ENCODE results near the gene ZP1. TPM values are rescaled to one million over a fixed set of nuclear protein-coding genes. Genes with fewer than 3 reads are reported as not detected.

ZP1 gene
- total and polyA plus RNA-seq, 2 experiments from 2014 or later, result 1.0 to 1.3 TPM

DNA sequence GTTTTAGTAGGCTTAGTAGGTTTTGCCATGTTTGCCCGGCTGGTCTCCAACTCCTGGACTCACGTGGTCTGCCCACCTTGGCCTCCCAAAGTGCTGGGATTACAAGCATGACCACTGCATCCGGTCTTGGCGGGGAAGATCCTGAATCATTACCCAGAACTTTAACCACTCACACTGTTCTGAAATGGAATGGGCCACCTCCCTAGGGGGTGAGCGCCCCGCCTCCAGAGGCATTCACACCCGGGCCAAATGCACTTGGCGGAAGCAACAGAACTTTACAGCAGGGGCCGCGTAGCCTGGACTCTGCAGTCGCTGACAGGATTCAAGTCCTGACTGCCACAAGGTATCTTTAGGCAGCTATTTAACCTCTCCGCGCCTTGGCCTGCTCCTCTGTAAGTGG, 20.1 kb upstream of the ZP1 start:
- Histone ChIP-seq H3K79me2 (ENCODE audit: insufficient read depth) (peaks cover 49% of the 10 kb centered on the region), H2AFZ (no peak overlapping the region), H4K20me1 (ENCODE audit: insufficient read depth) (no peaks in the 10 kb centered on the region), H3K27ac (no peak overlapping the region), H3K9ac (no peak overlapping the region), H3K9me2 (ENCODE audit: insufficient read depth) (no peaks in the 10 kb centered on the region), H3K27me3 (replicated peaks; ENCODE audit: insufficient read depth) (no peaks in the 10 kb centered on the region), H3K4me2 (ENCODE audit: unreplicated experiment) (no peak overlapping the region), H3K4me1 (ENCODE audit: insufficient read depth) (peaks cover 21% of the 10 kb centered on the region), H3K4me3 (no peak overlapping the region), H3F3A (ENCODE audit: insufficient read depth) (no peaks in the 10 kb centered on the region), H3K9me3 (ENCODE audit: low read depth) (no peaks in the 10 kb centered on the region), H3K36me3 (ENCODE audit: low read depth) (no peaks in the 10 kb centered on the region; the same call in 1 of the 2 replicates)
- no peak for DNase-seq
- no peak for TF ChIP-seq EZH2phosphoT487 (IDR thresholded peaks at IDR 0.05; ENCODE audit: insufficient read depth, low read depth)
- no peak for TF ChIP-seq EZH2 (IDR thresholded peaks at IDR 0.05; ENCODE audit: insufficient read depth, poor library complexity, severe bottlenecking)
- in situ Hi-C loops (cut with MboI), result no loop called here
- WGBS, 2 experiments (ENCODE audit: low coverage in 1 of 2, low lambda C conversion rate in 2 of 2, missing lambda C conversion rate in 2 of 2), result 75% methylated on average over 13 of the region's 13 CpGs

GRCh38 chr11:60847896-60848295, 19.4 kb upstream of the ZP1 start:
- in situ Hi-C loops (cut with MboI), result no loop called here
- 89 to 94% methylated on average over 9 to 12 of the region's 12 CpGs for WGBS, 2 experiments (ENCODE audit: low coverage in 1 of 2, low lambda C conversion rate in 2 of 2, missing lambda C conversion rate in 2 of 2)

DNA sequence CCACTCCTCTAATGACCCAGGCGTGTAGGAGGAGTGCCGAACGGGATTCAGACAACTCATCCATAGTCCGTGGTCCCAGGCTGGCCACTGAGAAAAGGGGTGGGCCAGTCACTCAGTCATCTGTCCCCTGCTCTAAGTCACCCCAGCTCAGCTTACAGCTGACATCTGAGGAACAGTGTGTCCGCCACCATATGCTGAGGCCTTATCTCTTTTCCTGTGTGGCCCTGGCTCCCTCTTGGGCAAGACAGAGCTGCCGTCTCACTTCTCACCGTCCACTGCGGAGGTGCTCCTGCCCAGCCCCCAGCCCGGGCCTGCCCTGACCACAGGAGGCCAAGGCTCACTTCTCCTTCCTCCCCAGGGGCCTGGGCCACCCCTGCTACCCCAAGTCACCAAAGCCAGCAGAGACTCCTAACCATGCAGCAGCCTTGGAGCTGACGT, 18.6 kb upstream of the ZP1 start:
- Histone ChIP-seq H4K20me1 (ENCODE audit: insufficient read depth) (no peaks in the 10 kb centered on the region), H3K4me1 (ENCODE audit: insufficient read depth) (peaks cover 13% of the 10 kb centered on the region), H3F3A (ENCODE audit: insufficient read depth) (no peaks in the 10 kb centered on the region), H3K9me3 (ENCODE audit: low read depth) (no peaks in the 10 kb centered on the region), H2AFZ (no peak overlapping the region), H3K9ac (no peak overlapping the region), H3K4me3 (no peak overlapping the region), H3K27me3 (replicated peaks; ENCODE audit: insufficient read depth) (no peaks in the 10 kb centered on the region), H3K36me3 (ENCODE audit: low read depth) (no peaks in the 10 kb centered on the region; the same call in 1 of the 2 replicates), H3K79me2 (ENCODE audit: insufficient read depth) (peaks cover 34% of the 10 kb centered on the region), H3K4me2 (ENCODE audit: unreplicated experiment) (no peak overlapping the region), H3K9me2 (ENCODE audit: insufficient read depth) (no peaks in the 10 kb centered on the region), H3K27ac (no peak overlapping the region)
- DNase-seq, result no peak
- 88 to 89% methylated on average over 10 of the region's 10 CpGs for WGBS, 2 experiments (ENCODE audit: low coverage in 1 of 2, low lambda C conversion rate in 2 of 2, missing lambda C conversion rate in 2 of 2)
- no peak for TF ChIP-seq EZH2 (IDR thresholded peaks at IDR 0.05; ENCODE audit: insufficient read depth, poor library complexity, severe bottlenecking)
- in situ Hi-C loops (cut with MboI), result no loop called here

More at GRCh38 chr11:60847896-60848295, 19.4 kb upstream of the ZP1 start:
- Histone ChIP-seq H3K9me3 (ENCODE audit: low read depth) (no peaks in the 10 kb centered on the region), H3K4me2 (ENCODE audit: unreplicated experiment) (no peak overlapping the region), H3K9me2 (ENCODE audit: insufficient read depth) (no peaks in the 10 kb centered on the region), H3K27ac (no peak overlapping the region), H3K4me3 (no peak overlapping the region), H3F3A (ENCODE audit: insufficient read depth) (no peaks in the 10 kb centered on the region), H3K4me1 (ENCODE audit: insufficient read depth) (peaks cover 21% of the 10 kb centered on the region), H3K36me3 (ENCODE audit: low read depth) (no peaks in the 10 kb centered on the region; the same call in 1 of the 2 replicates), H3K79me2 (ENCODE audit: insufficient read depth) (peaks cover 43% of the 10 kb centered on the region), H4K20me1 (ENCODE audit: insufficient read depth) (no peaks in the 10 kb centered on the region), H2AFZ (no peak overlapping the region), H3K27me3 (replicated peaks; ENCODE audit: insufficient read depth) (no peaks in the 10 kb centered on the region), H3K9ac (no peak overlapping the region)
- TF ChIP-seq EZH2 (IDR thresholded peaks at IDR 0.05; ENCODE audit: insufficient read depth, poor library complexity, severe bottlenecking) (no peak), EZH2phosphoT487 (IDR thresholded peaks at IDR 0.05; ENCODE audit: insufficient read depth, low read depth) (no peak)
- DNase-seq, result no peak

- H3K9me2 ChIP-seq (ENCODE audit: insufficient read depth), result no peaks in the 10 kb centered on the region
- TF ChIP-seq EZH2 (IDR thresholded peaks at IDR 0.05; ENCODE audit: insufficient read depth, poor library complexity, severe bottlenecking) (no peak), EZH2phosphoT487 (IDR thresholded peaks at IDR 0.05; ENCODE audit: insufficient read depth, low read depth) (no peak)
- no peak overlapping the region for H3K27ac ChIP-seq
- H3K9ac ChIP-seq, result no peak overlapping the region
- no peak for DNase-seq
- no peaks in the 10 kb centered on the region for H3K27me3 ChIP-seq (replicated peaks; ENCODE audit: insufficient read depth)
- no peak overlapping the region for H3K4me2 ChIP-seq (ENCODE audit: unreplicated experiment)
- no peaks in the 10 kb centered on the region for H3F3A ChIP-seq (ENCODE audit: insufficient read depth)
- in situ Hi-C loops (cut with MboI), result no loop called here
- 90 to 91% methylated on average over 22 to 29 of the region's 29 CpGs for WGBS, 2 experiments (ENCODE audit: low coverage in 1 of 2, low lambda C conversion rate in 2 of 2, missing lambda C conversion rate in 2 of 2)
- H3K4me1 ChIP-seq (ENCODE audit: insufficient read depth), result peaks cover 2% of the 10 kb centered on the region; the same call in 1 of the 2 replicates
- no peak overlapping the region for H3K4me3 ChIP-seq
- no peak overlapping the region for H2AFZ ChIP-seq
- no peaks in the 10 kb centered on the region for H3K9me3 ChIP-seq (ENCODE audit: low read depth)
- no peaks in the 10 kb centered on the region; the same call in 1 of the 2 replicates for H3K36me3 ChIP-seq (ENCODE audit: low read depth)
- H4K20me1 ChIP-seq (ENCODE audit: insufficient read depth), result no peaks in the 10 kb centered on the region
- peaks cover 23% of the 10 kb centered on the region for H3K79me2 ChIP-seq (ENCODE audit: insufficient read depth)
These were observed 17.5 kb upstream of the ZP1 start for GRCh38 chr11:60849641-60850520.

Measured in GM23248 (cell line).